PC-9 (cell line): Measurements from ENCODE around the gene PLA2G4C. TPM values are rescaled to one million over a fixed set of nuclear protein-coding genes. Genes with fewer than 3 reads are reported as not detected.

Experiments
- BruUV-seq: library from RNA; stranded (reverse); fragments of 400-500 nt; replicated peaks from 2 replicates; lab custom pipeline; 2021; lab: Mats Ljungman, UMichigan
- CTCF ChIA-PET: fragments of 300-600 bp; sonication (Branson Sonifier 250); formaldehyde crosslinking; loops from one replicate; lab custom pipeline; 2022; ENCODE audit warnings: antibody characterized with exemption; lab: Charles Lee
- POLR2A ChIA-PET: fragments of 300-600 bp; sonication (Branson Sonifier 250); formaldehyde crosslinking; loops from one replicate; lab custom pipeline; 2022; ENCODE audit warnings: antibody characterized with exemption; ENCODE audit not compliant: unreplicated experiment; lab: Charles Lee
- DNase-seq, 2 experiments: peaks; one replicate each; pipeline versions ENCODE4 v3.0.0 to v3.0.0-alpha.2; 2015 to 2022; ENCODE audit warnings: mixed read lengths in 1 of 2
- H2AFZ ChIP-seq: fragments of 200-600 bp; sonication (generic); 2 replicates; pipeline ENCODE4 v1.8.1; 2017; ENCODE audit warnings: antibody characterized with exemption
- H3F3A ChIP-seq: fragments of 200-600 bp; sonication (generic); 2 replicates; pipeline ENCODE4 v1.8.1; 2017; ENCODE audit warnings: antibody characterized with exemption, mild to moderate bottlenecking, low read depth; ENCODE audit not compliant: insufficient read depth
- H3K27ac ChIP-seq: fragments of 200-600 bp; sonication (generic); 2 replicates; pipeline ENCODE4 v1.6.1; 2016; ENCODE audit warnings: mixed run types
- H3K27me3 ChIP-seq: fragments of 200-600 bp; sonication (generic); 2 replicates; pipeline ENCODE4 v1.6.1; 2016; ENCODE audit warnings: low read depth, mixed run types; ENCODE audit not compliant: insufficient read depth
- H3K36me3 ChIP-seq: fragments of 200-600 bp; sonication (generic); 2 replicates; pipeline ENCODE4 v1.6.1; 2016; ENCODE audit warnings: low read depth, mixed run types
- H3K4me1 ChIP-seq: fragments of 200-600 bp; sonication (generic); replicated peaks from 2 replicates; pipeline ENCODE4 v1.6.1; 2016; ENCODE audit warnings: mixed run types; ENCODE audit not compliant: insufficient read depth
- H3K4me2 ChIP-seq: fragments of 200-600 bp; sonication (generic); 2 replicates; pipeline ENCODE4 v1.6.1; 2017; ENCODE audit warnings: mixed run types
- H3K4me3 ChIP-seq: fragments of 200-600 bp; sonication (generic); 2 replicates; pipeline ENCODE4 v1.6.1; 2016; ENCODE audit warnings: mixed run types
- H3K79me2 ChIP-seq: fragments of 200-600 bp; sonication (generic); 2 replicates; pipeline ENCODE4 v1.6.1; 2017; ENCODE audit warnings: low read depth, mixed run types
- H3K9me2 ChIP-seq: fragments of 200-600 bp; sonication (generic); 2 replicates; pipeline ENCODE4 v1.8.1; 2017; ENCODE audit warnings: mild to moderate bottlenecking; ENCODE audit not compliant: insufficient read depth
- H3K9me3 ChIP-seq: fragments of 200-600 bp; sonication (generic); 2 replicates; pipeline ENCODE4 v1.8.1; 2016; ENCODE audit warnings: low read depth; ENCODE audit not compliant: insufficient read depth
- H4K20me1 ChIP-seq: fragments of 200-600 bp; sonication (generic); 2 replicates; pipeline ENCODE4 v1.8.1; 2017; ENCODE audit not compliant: insufficient read depth
- CTCF ChIP-seq: fragments of 200-600 bp; sonication (generic); conservative IDR thresholded peaks from 2 replicates; pipeline ENCODE4 v1.6.1; 2017; ENCODE audit warnings: mixed run types, antibody characterized with exemption, mild to moderate bottlenecking, moderate library complexity
- EZH2 ChIP-seq: fragments of 200-600 bp; sonication (generic); IDR thresholded peaks from 2 replicates; pipeline ENCODE4 v1.8.0; 2017; ENCODE audit warnings: antibody characterized with exemption, low read depth
- intact Hi-C: fragments of 100-400 bp; cut with micrococcal nuclease; formaldehyde crosslinking; loops from one replicate; pipeline ENCODE4 v1.10.0; 2022; ENCODE audit not compliant: unreplicated experiment
- total RNA-seq: library from RNA; stranded (reverse); gene quantifications from 2 replicates; pipeline ENCODE4 v1.2.3, GENCODE V29; 2021

The PLA2G4C gene
- total RNA-seq, 1 experiment from 2014 or later, result not detected

GRCh38 chr19:48025480-48025879 lies 85.1 kb downstream of the PLA2G4C start:
- Histone ChIP-seq H3K4me1 (no peaks in the 10 kb centered on the region), H3K9me2 (no peaks in the 10 kb centered on the region), H3K36me3 (no peaks in the 10 kb centered on the region), H3K27ac (no peak overlapping the region), H2AFZ (no peak overlapping the region), H4K20me1 (no peaks in the 10 kb centered on the region), H3K4me2 (no peak overlapping the region), H3K27me3 (peaks cover 70% of the 10 kb centered on the region), H3K4me3 (no peak overlapping the region), H3K9me3 (no peaks in the 10 kb centered on the region), H3K79me2 (no peaks in the 10 kb centered on the region), H3F3A (no peaks in the 10 kb centered on the region)
- intact Hi-C loops, result no loop called here
- POLR2A ChIA-PET, result no interaction called here
- no peak for TF ChIP-seq CTCF
- no peak for TF ChIP-seq EZH2
- CTCF ChIA-PET, result no interaction called here
- BruUV-seq, result no TSS peak
- DNase-seq, result no peak

GRCh38 chr19:48023518-48023917 lies 87.1 kb downstream of the PLA2G4C start:
- ChIA-PET POLR2A (no interaction called here), CTCF (no interaction called here)
- no peak overlapping the region for H2AFZ ChIP-seq
- intact Hi-C loops, result no loop called here
- DNase-seq, result no peak
- H3K79me2 ChIP-seq, result no peaks in the 10 kb centered on the region
- no TSS peak for BruUV-seq
- no peaks in the 10 kb centered on the region for H3K9me2 ChIP-seq
- H3F3A ChIP-seq, result no peaks in the 10 kb centered on the region
- no peak overlapping the region for H3K4me3 ChIP-seq
- H3K27ac ChIP-seq, result no peak overlapping the region
- no peak overlapping the region for H3K4me2 ChIP-seq
- TF ChIP-seq EZH2 (no peak), CTCF (no peak)
- H3K9me3 ChIP-seq, result no peaks in the 10 kb centered on the region
- peaks cover 72% of the 10 kb centered on the region for H3K27me3 ChIP-seq
- H3K36me3 ChIP-seq, result no peaks in the 10 kb centered on the region
- no peaks in the 10 kb centered on the region for H4K20me1 ChIP-seq
- no peaks in the 10 kb centered on the region for H3K4me1 ChIP-seq

- Histone ChIP-seq H3K36me3 (no peaks in the 10 kb centered on the region), H3F3A (no peaks in the 10 kb centered on the region), H4K20me1 (no peaks in the 10 kb centered on the region), H3K4me2 (no peak overlapping the region), H3K79me2 (no peaks in the 10 kb centered on the region), H3K27ac (no peak overlapping the region), H3K9me3 (no peaks in the 10 kb centered on the region), H3K4me3 (no peak overlapping the region), H3K4me1 (no peaks in the 10 kb centered on the region), H3K27me3 (peaks cover 76% of the 10 kb centered on the region), H2AFZ (no peak overlapping the region), H3K9me2 (no peaks in the 10 kb centered on the region)
- CTCF ChIA-PET, result no interaction called here
- BruUV-seq, result no TSS peak
- TF ChIP-seq CTCF, result no peak
- TF ChIP-seq EZH2, result no peak
- intact Hi-C loops, result no loop called here
- POLR2A ChIA-PET, result no interaction called here
- no peak for DNase-seq
Observed at GRCh38 chr19:48023011-48023410, 87.6 kb downstream of the PLA2G4C start.
